AG09319 (cell line): ENCODE measurements around the gene HOXA5.

Experiments used
- DNase-seq: peaks from one replicate; pipeline ENCODE4 v3.0.0-alpha.2; 2010; ENCODE audit warnings: low read depth; ENCODE audit errors: extremely low read depth
- CTCF ChIP-seq: IDR thresholded peaks from 2 replicates; pipeline ENCODE4 v1.5.1; 2011; ENCODE audit warnings: low read depth, mild to moderate bottlenecking, inconsistent platforms, low read length, moderate library complexity

The HOXA5 gene

GRCh38 chr7:27145165-27145913 lies 1.9 kb upstream of the HOXA5 start:
- no peak for DNase-seq
- no peak for TF ChIP-seq CTCF

GRCh38 chr7:27144781-27145164 lies 1.3 kb upstream of the HOXA5 start:
- DNase-seq, result no peak
- no peak for TF ChIP-seq CTCF

- no peak for DNase-seq
- no peak for TF ChIP-seq CTCF
Observed at GRCh38 chr7:27143950-27144780, 684 bp upstream of the HOXA5 start.

- no peak for TF ChIP-seq CTCF
- DNase-seq, result no peak
Observed at GRCh38 chr7:27142580-27143022, 880 bp downstream of the HOXA5 start.

- TF ChIP-seq CTCF, result no peak
- DNase-seq, result no peak
Observed at GRCh38 chr7:27141923-27142579, 1.4 kb downstream of the HOXA5 start.

- no peak for DNase-seq
- no peak for TF ChIP-seq CTCF
Observed at GRCh38 chr7:27141137-27141922, 2.2 kb downstream of the HOXA5 start.
